HEK293T (cell line): ENCODE data around the gene SIPA1L3.

Experiments used
- CTCF ChIA-PET: fragments of 350-600 bp; formaldehyde crosslinking; extraction: SDS; loops from one replicate; lab custom pipeline; 2021; ENCODE audit warnings: antibody characterized with exemption, inconsistent platforms; lab: Yijun Ruan, JAX
- POLR2A ChIA-PET: fragments of 350-600 bp; formaldehyde crosslinking; extraction: SDS; loops from one replicate; lab custom pipeline; 2020; ENCODE audit warnings: antibody characterized with exemption, inconsistent platforms; lab: Yijun Ruan, JAX
- DNase-seq: peaks from one replicate; pipeline ENCODE4 v3.0.0; 2012; ENCODE audit warnings: mixed read lengths; ENCODE audit errors: extremely low spot score
- ARNT ChIP-seq: fragments of 450-650 bp; IDR thresholded peaks from 2 replicates; pipeline ENCODE4 v1.6.1; 2017; ENCODE audit warnings: mild to moderate bottlenecking
- BHLHE40 ChIP-seq: fragments of 450-650 bp; IDR thresholded peaks from 2 replicates; pipeline ENCODE4 v1.6.1; 2016; ENCODE audit warnings: mild to moderate bottlenecking, moderate library complexity, borderline replicate concordance
- CTBP1 ChIP-seq: fragments of 450-650 bp; IDR thresholded peaks from 2 replicates; pipeline ENCODE4 v1.6.1; 2016; ENCODE audit warnings: borderline replicate concordance
- ELF4 ChIP-seq: fragments of 450-650 bp; IDR thresholded peaks from 2 replicates; pipeline ENCODE4 v1.6.1; 2017; ENCODE audit warnings: antibody characterized with exemption
- FOXA1 ChIP-seq: fragments of 450-650 bp; IDR thresholded peaks from 2 replicates; pipeline ENCODE4 v1.6.1; 2016; ENCODE audit warnings: mild to moderate bottlenecking
- FOXK2 ChIP-seq: fragments of 450-650 bp; IDR thresholded peaks from 2 replicates; pipeline ENCODE4 v1.6.1; 2016; ENCODE audit warnings: mild to moderate bottlenecking
- FOXM1 ChIP-seq: fragments of 450-650 bp; IDR thresholded peaks from 2 replicates; pipeline ENCODE4 v1.6.1; 2017; ENCODE audit warnings: mild to moderate bottlenecking, borderline replicate concordance
- HDGF ChIP-seq: fragments of 450-650 bp; IDR thresholded peaks from 2 replicates; pipeline ENCODE4 v1.6.1; 2017; ENCODE audit warnings: antibody characterized with exemption, borderline replicate concordance
- L3MBTL2 ChIP-seq: fragments of 450-650 bp; conservative IDR thresholded peaks from 2 replicates; pipeline ENCODE4 v1.6.1; 2016; ENCODE audit warnings: mild to moderate bottlenecking
- LEF1 ChIP-seq: fragments of 450-650 bp; IDR thresholded peaks from 2 replicates; pipeline ENCODE4 v1.6.1; 2017; ENCODE audit warnings: mild to moderate bottlenecking, borderline replicate concordance
- NFRKB ChIP-seq: fragments of 450-650 bp; IDR thresholded peaks from 2 replicates; pipeline ENCODE4 v1.6.1; 2016; ENCODE audit warnings: mild to moderate bottlenecking, moderate library complexity
- SP1 ChIP-seq: fragments of 450-650 bp; IDR thresholded peaks from 2 replicates; pipeline ENCODE4 v1.6.1; 2017
- SUZ12 ChIP-seq: fragments of 450-650 bp; IDR thresholded peaks from 2 replicates; pipeline ENCODE4 v1.6.1; 2016; ENCODE audit warnings: mild to moderate bottlenecking
- TARDBP ChIP-seq: fragments of 450-650 bp; IDR thresholded peaks from 2 replicates; pipeline ENCODE4 v1.6.1; 2016
- ZNF384 ChIP-seq: fragments of 450-650 bp; IDR thresholded peaks from 2 replicates; pipeline ENCODE4 v1.6.1; 2016
- TF ChIP-seq, protein P1 (sequence below): fragments of 450-650 bp; IDR thresholded peaks from 2 replicates; pipeline ENCODE4 v1.6.1; 2016

Gene SIPA1L3

DNA sequence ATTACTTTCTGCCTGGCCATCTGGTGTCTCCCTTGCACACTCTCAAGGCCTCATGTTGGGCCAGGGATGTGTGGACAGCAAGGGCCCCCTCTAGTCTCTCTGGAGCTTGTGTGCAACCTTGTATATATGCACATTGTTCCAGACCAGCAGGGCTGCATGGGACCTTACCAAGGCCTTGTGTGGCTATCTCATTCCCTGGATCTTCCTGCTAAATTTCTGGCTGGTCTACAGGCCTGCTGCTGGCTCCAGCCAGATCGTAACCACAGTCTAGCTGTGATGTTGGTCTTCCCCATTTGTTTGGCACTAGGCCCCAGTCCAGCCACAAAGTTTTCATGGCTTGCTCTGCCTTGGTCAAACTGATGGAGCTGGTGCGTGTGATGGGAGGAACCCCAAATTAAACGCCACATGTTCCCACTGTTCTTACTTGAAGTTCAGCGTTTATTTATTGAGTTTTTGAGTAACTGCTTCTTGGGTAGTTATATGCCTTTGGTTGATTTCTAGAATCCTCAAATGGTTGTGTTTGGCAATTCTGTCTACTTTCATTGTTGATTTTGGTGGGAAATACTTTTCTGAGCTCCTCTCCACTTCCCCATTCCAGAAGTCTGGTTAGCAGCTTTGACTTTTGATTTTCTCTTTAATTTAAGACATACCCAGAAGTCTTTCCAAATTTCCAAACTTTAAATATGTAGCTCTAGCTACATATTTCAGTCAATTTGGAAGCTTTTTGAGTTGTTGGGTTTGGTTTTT is 56.4 kb downstream of the SIPA1L3 start:
- POLR2A ChIA-PET, result interaction anchor here (1.2 to 1.8 kb wide), 2 partner anchors 41 to 57 kb away, joined by 3 to 4 read pairs; partner anchors contain the start of genes SIPA1L3 and WDR87
- TF ChIP-seq FOXK2 (no peak), LEF1 (no peak), ELF4 (no peak), HDGF (no peak), NFRKB (no peak), SUZ12 (no peak), ZNF384 (no peak), ARNT (no peak), FOXA1 (no peak), FOXM1 (no peak)
- TF ChIP-seq, protein P1, sequence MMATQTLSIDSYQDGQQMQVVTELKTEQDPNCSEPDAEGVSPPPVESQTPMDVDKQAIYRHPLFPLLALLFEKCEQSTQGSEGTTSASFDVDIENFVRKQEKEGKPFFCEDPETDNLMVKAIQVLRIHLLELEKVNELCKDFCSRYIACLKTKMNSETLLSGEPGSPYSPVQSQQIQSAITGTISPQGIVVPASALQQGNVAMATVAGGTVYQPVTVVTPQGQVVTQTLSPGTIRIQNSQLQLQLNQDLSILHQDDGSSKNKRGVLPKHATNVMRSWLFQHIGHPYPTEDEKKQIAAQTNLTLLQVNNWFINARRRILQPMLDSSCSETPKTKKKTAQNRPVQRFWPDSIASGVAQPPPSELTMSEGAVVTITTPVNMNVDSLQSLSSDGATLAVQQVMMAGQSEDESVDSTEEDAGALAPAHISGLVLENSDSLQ, result no peak
- DNase-seq, result no peak
- CTCF ChIA-PET, result interaction anchor here (0.5 kb wide), 1 partner anchor 238 kb away, joined by 3 read pairs; no protein-coding TSS in a partner anchor

DNA sequence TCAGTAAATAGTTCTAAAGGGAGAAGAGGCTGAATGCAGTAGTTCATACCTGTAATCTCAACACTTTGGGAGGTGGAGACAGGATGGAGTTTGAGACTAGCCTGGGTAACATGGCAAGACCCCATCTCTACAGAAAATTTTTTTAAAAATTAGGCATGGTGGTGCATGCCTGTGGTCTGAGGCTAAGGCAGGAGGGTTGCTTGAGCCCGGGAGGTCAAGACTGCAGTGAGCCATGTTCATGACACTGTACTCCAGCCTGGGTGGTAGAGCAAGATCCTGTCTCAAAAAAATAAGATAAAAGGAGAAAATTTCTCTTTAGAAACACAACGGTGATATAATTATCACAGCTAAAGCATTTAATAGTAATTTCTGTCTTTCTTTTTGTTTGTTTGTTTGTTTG is 57.1 kb downstream of the SIPA1L3 start:
- no peak for DNase-seq
- ChIA-PET POLR2A (interaction anchor here (1.8 kb wide), 1 partner anchor 57 kb away, joined by 4 read pairs; the partner anchor contains the start of genes SIPA1L3 and WDR87), CTCF (no interaction called here)
- no peak for TF ChIP-seq HDGF
- TF ChIP-seq, protein P1, result no peak
- TF ChIP-seq SUZ12, result no peak
- no peak for TF ChIP-seq CTBP1
- TF ChIP-seq FOXA1, result no peak
- no peak for TF ChIP-seq FOXM1
- TF ChIP-seq ARNT, result no peak
- TF ChIP-seq ELF4, result no peak
- TF ChIP-seq FOXK2, result no peak

DNA sequence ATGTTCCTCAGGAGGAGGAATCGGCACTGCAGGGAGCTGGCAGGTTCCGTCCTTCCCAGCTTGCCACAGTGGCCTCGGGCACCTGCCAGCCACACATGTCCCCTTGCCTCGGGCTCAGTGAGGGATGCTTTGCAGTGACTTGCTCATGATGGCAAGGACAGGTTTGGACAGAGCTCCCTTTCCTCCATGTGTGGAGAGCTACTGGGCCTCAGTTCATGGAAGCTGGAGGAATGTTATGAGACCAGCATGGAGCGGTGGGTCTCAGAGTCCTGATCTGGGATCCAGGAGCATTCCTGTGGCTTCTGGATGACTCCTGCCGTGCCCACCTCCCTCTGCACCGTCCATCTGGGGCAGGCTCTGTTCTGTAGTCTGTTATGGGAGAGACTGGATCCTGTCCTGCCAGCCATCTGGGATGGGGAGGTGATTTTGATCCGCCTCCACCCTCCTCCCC is 59.2 kb downstream of the SIPA1L3 start:
- ChIA-PET CTCF (no interaction called here), POLR2A (no interaction called here)
- no peak for DNase-seq
- TF ChIP-seq, protein P1, result no peak
- TF ChIP-seq ELF4, result no peak
- no peak for TF ChIP-seq HDGF
- TF ChIP-seq TARDBP, result no peak
- TF ChIP-seq FOXA1, result no peak
- TF ChIP-seq BHLHE40, result no peak
- no peak for TF ChIP-seq NFRKB
- no peak for TF ChIP-seq SP1
- no peak for TF ChIP-seq SUZ12
- no peak for TF ChIP-seq FOXM1

DNA sequence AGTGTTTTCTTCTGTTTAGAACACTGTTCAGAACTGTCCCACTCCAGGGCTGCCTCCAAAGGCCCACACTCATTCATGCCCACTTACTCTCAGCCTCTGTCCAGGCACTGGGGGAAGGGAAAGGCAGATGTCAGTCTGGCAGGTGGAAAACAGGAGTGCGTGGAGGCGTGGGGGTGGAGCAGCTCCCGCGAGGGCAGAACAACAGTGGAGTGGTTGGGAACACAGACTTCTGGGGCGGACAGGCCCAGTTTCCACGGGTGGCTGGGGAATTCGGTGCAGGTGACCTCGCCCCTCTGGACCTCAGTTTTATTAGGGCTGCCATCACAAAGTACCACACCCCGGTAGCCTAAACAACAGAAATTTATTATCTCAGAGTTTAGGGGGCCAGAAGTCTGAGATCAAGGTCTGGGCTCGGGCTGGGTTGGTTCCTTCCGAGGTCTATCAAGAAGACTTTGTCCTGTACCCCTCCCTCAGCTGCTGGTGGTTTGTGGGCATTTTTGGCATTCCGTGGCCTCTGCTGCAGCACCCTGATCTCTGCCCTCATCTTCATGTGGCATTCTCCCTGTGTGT is 59.7 kb downstream of the SIPA1L3 start:
- POLR2A ChIA-PET, result no interaction called here
- no peak for DNase-seq
- no peak for TF ChIP-seq FOXM1
- CTCF ChIA-PET, result no interaction called here

DNA sequence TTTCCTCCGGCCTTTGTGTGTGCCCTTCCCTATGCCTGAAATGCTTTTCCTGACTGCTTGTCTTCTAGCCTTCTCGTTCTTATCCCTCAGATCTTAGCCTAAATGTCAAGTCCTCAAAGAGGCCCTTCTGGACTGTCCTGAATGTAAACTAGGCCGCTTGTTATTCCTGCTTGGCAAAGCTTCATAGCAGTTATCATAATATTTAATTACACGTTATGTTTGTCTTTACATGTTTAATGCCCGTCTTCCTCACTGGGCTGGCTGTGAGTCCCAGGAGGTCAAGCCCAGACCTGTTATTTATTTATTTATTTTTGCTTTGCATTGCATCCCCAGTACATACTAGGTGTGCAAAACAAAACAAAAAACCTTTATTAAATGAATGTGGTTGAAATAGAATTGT is 62.7 kb downstream of the SIPA1L3 start:
- TF ChIP-seq SUZ12 (no peak), L3MBTL2 (no peak), ARNT (no peak), SP1 (no peak), FOXA1 (no peak), LEF1 (no peak)
- TF ChIP-seq, protein P1, result no peak
- CTCF ChIA-PET, result no interaction called here
- POLR2A ChIA-PET, result no interaction called here
- no peak for DNase-seq

DNA sequence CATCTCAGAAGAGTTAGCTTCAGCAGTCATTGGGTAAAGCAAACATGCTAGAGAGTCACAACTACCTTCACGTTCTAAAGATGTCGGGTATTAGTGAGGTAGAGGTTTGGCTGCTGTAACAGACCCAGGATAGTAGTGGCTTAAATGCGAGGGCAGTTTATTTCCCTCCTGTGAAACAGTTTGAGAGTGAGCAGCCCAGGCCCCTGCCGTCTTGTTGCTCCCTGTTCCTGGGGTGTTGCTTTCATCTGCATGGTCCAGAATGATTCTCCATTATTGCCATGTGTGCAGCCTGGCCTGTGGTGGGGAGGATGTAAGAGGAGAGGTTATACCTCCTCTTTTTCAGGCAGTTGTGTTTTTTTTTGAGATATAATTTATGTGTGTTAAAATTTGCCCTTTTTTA is 63.7 kb downstream of the SIPA1L3 start:
- TF ChIP-seq, protein P1, result no peak
- TF ChIP-seq FOXM1 (no peak), ELF4 (no peak), ZNF384 (no peak), NFRKB (no peak), CTBP1 (no peak)
- DNase-seq, result no peak
- POLR2A ChIA-PET, result interaction anchor here (0.9 kb wide), 1 partner anchor 64 kb away, joined by 3 read pairs; the partner anchor contains the start of genes SIPA1L3 and WDR87
- CTCF ChIA-PET, result no interaction called here
